Colonic mucosa (tissue), 4 donors: ENCODE measurements around the gene HAUS1. TPM values are rescaled to one million over a fixed set of nuclear protein-coding genes. Genes with fewer than 3 reads are reported as not detected.

Source experiments
- DNase-seq: peaks from one replicate; pipeline ENCODE4 v3.0.0-alpha.2; 2020
- H3K27ac ChIP-seq: fragments of 200-600 bp; one replicate; pipeline ENCODE4 v1.8.0; 2021
- H3K27me3 ChIP-seq: fragments of 200-600 bp; one replicate; pipeline ENCODE4 v1.8.0; 2021
- H3K36me3 ChIP-seq: fragments of 200-600 bp; one replicate; pipeline ENCODE4 v1.8.0; 2021
- H3K4me1 ChIP-seq: fragments of 200-600 bp; one replicate; pipeline ENCODE4 v1.8.0; 2021; ENCODE audit warnings: mild to moderate bottlenecking
- H3K4me3 ChIP-seq: fragments of 200-600 bp; one replicate; pipeline ENCODE4 v1.8.0; 2021
- H3K9ac ChIP-seq, 2 donors: one replicate each; pipeline ENCODE4 v1.7.0; 2013; ENCODE audit warnings: control low read depth in 2 of 2, low read depth in 2 of 2, low read length in 2 of 2
- H3K9me3 ChIP-seq: fragments of 200-600 bp; one replicate; pipeline ENCODE4 v1.8.0; 2021
- intact Hi-C: fragments of 100-400 bp; cut with DNase I; formaldehyde crosslinking; loops from one replicate; pipeline ENCODE4 v1.14.1; 2022
- total RNA-seq, 2 donors: library from RNA; stranded (reverse); fragmentation: NEBNext Ultra II Directional in 1 of 2; extraction: Animal tissue kit (Norgen Biotek cat#: 25700) in 1 of 2; gene quantifications; one replicate each; pipeline ENCODE4 v1.2.1, GENCODE V29; 2021
- TF ChIP-seq, protein P1 (sequence below): fragments of 200-600 bp; IDR thresholded peaks from one replicate; pipeline ENCODE4 v1.8.0; 2022; ENCODE audit warnings: antibody characterized with exemption, mild to moderate bottlenecking
- donor health status: healthy.
- donor health status: DM: no; HTN: no; CAD: no.
- donor health status: DM: no; HTN: no; CAD: no.

The HAUS1 gene
- total RNA-seq, 2 donors from 2014 or later = 17.1 to 24.6 TPM

DNA sequence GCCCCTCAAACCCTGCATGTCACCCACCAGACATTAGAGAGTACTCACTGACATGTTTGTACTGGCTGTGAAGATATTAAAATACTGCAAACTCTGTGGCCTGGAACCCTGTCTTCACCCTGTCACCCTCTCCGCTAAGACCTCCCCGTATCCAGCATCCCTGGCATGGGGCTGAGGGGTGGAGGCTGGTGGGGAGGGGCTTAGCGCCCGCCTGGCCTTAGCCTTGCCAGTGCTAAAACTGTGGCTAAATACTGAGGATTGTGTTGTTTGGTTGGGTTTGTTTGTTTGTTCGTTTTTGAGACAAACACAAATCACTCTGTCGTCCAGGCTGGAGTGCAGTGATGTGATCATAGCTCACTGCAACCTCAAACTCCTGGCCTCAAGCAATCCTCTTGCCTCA lies 34.0 kb upstream of the HAUS1 start:
- DNase-seq = no peak
- TF ChIP-seq, protein P1, sequence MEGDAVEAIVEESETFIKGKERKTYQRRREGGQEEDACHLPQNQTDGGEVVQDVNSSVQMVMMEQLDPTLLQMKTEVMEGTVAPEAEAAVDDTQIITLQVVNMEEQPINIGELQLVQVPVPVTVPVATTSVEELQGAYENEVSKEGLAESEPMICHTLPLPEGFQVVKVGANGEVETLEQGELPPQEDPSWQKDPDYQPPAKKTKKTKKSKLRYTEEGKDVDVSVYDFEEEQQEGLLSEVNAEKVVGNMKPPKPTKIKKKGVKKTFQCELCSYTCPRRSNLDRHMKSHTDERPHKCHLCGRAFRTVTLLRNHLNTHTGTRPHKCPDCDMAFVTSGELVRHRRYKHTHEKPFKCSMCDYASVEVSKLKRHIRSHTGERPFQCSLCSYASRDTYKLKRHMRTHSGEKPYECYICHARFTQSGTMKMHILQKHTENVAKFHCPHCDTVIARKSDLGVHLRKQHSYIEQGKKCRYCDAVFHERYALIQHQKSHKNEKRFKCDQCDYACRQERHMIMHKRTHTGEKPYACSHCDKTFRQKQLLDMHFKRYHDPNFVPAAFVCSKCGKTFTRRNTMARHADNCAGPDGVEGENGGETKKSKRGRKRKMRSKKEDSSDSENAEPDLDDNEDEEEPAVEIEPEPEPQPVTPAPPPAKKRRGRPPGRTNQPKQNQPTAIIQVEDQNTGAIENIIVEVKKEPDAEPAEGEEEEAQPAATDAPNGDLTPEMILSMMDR = no peak
- H3K4me3 ChIP-seq = no peak overlapping the region
- peaks cover 6% of the 10 kb centered on the region for H3K4me1 ChIP-seq
- no peaks in the 10 kb centered on the region for H3K36me3 ChIP-seq
- H3K9me3 ChIP-seq = no peaks in the 10 kb centered on the region
- H3K27ac ChIP-seq = no peak overlapping the region
- H3K9ac ChIP-seq = no peak overlapping the region
- H3K27me3 ChIP-seq = no peaks in the 10 kb centered on the region
- intact Hi-C loops = loop anchor here (5.0 to 10.0 kb wide), 3 partner anchors 103 to 405 kb away; partner anchors contain the start of gene EPG5

DNA sequence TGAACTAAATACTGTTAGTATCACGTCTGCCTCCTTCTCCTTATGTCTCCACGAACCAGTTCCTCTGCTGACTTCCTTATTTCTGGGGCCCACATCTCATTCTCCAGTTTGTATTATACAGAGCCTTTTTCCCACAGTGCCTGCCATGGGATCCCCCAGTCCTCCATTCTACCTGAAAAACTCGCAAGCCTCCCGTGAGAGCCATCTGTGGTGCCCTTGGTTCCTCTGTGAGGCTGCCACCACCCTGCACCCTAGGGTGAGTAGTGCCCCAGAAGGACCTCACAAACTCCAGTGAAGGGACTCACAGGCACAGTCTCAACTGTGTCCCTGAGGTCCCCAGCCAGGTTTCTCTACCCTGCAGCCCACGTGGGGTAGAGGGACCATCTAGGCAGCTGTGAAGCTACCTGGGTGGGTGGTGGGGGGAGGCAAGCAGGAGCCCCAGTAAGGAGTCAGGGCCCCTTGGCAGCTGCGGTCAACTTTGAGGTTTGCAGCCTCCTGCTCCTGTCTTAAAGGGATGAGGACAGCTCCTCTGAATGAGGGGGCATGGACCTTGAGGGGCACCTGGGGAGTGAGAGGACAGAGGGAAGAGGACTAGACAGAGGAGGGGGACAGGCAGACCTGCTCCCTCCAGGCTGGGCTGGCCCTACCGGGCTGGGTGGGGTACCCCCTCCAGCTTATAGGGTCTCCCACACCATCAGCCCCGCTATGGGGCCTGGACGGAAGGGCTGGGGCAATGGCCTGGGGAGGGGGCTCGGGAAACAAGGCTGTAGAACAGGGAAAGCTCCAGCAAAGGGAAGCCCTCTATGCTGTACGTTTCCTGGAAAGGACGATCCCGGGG lies 33.2 kb upstream of the HAUS1 start:
- DNase-seq = no peak
- peak overlapping the region; percentile 79 for H3K4me3 ChIP-seq
- TF ChIP-seq, protein P1 = no peak
- H3K9ac ChIP-seq = peak overlapping the region; percentile 81 to 84
- H3K4me1 ChIP-seq = peaks cover 6% of the 10 kb centered on the region
- H3K36me3 ChIP-seq = no peaks in the 10 kb centered on the region
- no peak overlapping the region for H3K27ac ChIP-seq
- no peaks in the 10 kb centered on the region for H3K27me3 ChIP-seq
- intact Hi-C loops = loop anchor here (5.0 to 10.0 kb wide), 3 partner anchors 104 to 406 kb away; partner anchors contain the start of gene EPG5
- H3K9me3 ChIP-seq = no peaks in the 10 kb centered on the region

DNA sequence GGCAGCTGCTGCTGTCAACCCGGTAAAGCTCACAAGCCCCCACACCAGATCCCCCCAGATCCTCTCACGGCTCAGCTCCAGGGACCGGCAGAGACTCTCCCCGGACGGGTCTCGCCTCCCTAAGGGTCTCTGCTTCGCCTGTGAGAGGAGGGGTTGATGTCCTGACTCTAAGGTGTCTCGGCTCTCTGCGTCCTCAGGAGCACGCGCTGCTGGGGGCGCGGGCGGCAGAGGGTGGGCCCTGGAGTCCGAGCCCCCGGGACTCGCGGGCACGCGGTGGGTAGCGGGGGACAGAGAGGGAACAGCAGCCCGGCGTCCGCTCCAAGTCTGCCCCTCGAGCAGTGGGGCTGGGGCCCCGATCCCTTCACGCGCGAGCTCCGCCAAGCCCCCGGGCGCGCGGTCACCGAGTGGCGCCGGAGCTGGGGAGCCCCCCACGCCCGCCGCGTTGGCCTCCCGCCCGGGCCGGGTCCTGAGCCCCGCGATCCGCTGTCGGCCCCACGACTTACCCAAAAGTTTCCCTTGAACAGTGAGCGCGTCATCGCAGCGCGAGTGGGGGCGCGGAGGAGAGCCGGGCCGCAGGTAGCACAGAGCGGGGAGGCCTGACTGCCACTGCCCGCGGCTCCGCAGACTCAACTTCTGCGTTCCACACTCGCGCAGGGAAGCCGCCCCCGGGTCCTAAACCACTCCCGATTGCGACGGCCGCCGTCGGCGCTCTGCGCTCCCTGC lies 32.4 kb upstream of the HAUS1 start, which contains the start of gene PSTPIP2:
Gene PSTPIP2, minus strand, starts transcription at position 608 of the 723 bp plus-strand sequence. Its CDS starts 72 bp downstream, at position 536.
- DNase-seq = peak; percentile 68
- peak within 1 kb of the TSS; percentile 81 to 84 for H3K9ac ChIP-seq
- TF ChIP-seq, protein P1 = no peak
- H3K27ac ChIP-seq = peak within 1 kb of the TSS; percentile 8
- H3K4me1 ChIP-seq = peaks cover 6% of the 10 kb centered on the region
- no peaks in the 10 kb centered on the region for H3K36me3 ChIP-seq
- H3K4me3 ChIP-seq = peak within 1 kb of the TSS; percentile 79
- H3K27me3 ChIP-seq = no peaks in the 10 kb centered on the region
- no peaks in the 10 kb centered on the region for H3K9me3 ChIP-seq
- intact Hi-C loops = loop anchor here (5.0 to 10.0 kb wide), 3 partner anchors 105 to 407 kb away; partner anchors contain the start of gene EPG5

DNA sequence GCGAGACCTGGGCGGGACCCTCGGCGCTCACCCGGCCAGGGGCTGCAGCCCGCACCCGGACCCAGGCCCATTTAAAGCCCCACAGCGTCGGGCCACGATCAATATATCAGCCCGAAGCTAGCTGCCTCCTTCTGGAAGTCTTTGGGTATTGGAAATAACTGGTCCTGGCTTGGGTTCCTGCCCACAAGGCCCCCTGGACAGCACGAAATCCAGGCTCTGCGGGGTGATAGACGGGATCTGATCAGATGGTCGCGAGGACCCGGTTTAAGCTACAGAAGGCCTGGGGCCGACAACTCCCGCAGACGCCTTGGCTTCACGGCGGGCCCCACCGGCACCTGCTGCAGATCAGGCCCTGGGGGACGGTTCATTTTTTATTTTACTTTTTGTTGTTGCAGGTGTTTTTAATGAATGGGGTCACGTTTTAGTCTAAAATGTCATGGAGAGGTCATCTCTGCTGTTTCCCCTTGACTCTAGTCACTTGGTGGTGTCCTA lies 31.8 kb upstream of the HAUS1 start:
- intact Hi-C loops = loop anchor here (5.0 to 10.0 kb wide), 3 partner anchors 105 to 408 kb away; partner anchors contain the start of gene EPG5
- Histone ChIP-seq H3K27ac (no peak overlapping the region), H3K9ac (peak overlapping the region; percentile 81 to 84), H3K9me3 (no peaks in the 10 kb centered on the region), H3K36me3 (no peaks in the 10 kb centered on the region), H3K4me1 (peaks cover 6% of the 10 kb centered on the region), H3K27me3 (no peaks in the 10 kb centered on the region), H3K4me3 (peak overlapping the region; percentile 79)
- TF ChIP-seq, protein P1 = no peak
- no peak for DNase-seq

DNA sequence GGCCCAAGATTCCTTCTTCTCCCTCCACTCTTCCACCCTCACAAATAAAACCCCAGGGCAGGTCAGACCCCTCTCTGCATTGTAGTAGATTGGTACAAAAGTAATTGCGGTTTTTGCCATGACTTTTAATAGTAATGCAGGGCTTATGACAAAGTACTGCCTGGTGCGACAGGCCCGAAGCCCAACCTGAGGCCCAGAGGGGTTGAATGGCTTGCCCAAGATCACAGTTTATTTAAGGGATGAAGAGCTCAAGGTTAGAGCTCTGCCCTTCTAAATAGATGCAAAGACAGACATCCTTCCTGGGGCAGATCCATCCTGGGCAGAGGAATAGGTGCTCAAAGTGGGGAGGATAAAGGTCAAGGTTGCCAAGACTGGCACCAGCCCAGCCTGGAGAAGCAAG lies 31.2 kb upstream of the HAUS1 start:
- TF ChIP-seq, protein P1 = no peak
- Histone ChIP-seq H3K36me3 (no peaks in the 10 kb centered on the region), H3K27me3 (no peaks in the 10 kb centered on the region), H3K9ac (no peak overlapping the region), H3K27ac (no peak overlapping the region), H3K4me1 (peaks cover 6% of the 10 kb centered on the region), H3K4me3 (no peak overlapping the region), H3K9me3 (no peaks in the 10 kb centered on the region)
- intact Hi-C loops = loop anchor here (5.0 to 10.0 kb wide), 3 partner anchors 106 to 408 kb away; partner anchors contain the start of gene EPG5
- no peak for DNase-seq
